Fibroblast of mammary gland (primary cell): Measurements from ENCODE around the gene SCN8A.

Experiments
- DNase-seq: peaks from one replicate; pipeline ENCODE4 v3.0.0-alpha.2; 2010; ENCODE audit warnings: low read depth
- H3K4me3 ChIP-seq: 2 replicates; pipeline ENCODE4 v1.5.1; 2011; ENCODE audit warnings: low read depth, mild to moderate bottlenecking, low read length, moderate library complexity; ENCODE audit not compliant: control insufficient read depth
- TF ChIP-seq, protein P1 (sequence below): conservative IDR thresholded peaks from 2 replicates; pipeline ENCODE4 v1.5.1; 2011; ENCODE audit warnings: low read depth, low read length, inconsistent platforms; ENCODE audit not compliant: control insufficient read depth, insufficient read depth

The SCN8A gene

DNA sequence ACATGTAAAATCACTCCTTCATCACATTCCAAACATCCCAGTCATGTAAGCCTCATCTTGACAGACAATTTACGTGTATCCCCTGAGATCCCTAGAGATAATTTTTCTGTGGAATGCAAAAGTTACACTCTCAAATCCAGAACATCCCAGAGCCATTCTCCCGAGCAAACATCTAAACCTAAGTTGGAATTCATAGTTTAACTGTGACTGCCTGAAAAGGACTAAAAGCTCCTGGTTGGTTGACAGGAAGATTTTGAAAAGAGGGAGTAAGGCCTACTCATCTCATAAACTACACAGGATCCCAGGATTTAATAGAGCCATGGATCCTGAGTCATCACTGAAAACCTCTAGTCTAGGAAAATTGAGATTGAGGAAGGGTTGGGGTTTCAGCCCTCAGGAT lies 123.6 kb downstream of the SCN8A start:
- TF ChIP-seq, protein P1, sequence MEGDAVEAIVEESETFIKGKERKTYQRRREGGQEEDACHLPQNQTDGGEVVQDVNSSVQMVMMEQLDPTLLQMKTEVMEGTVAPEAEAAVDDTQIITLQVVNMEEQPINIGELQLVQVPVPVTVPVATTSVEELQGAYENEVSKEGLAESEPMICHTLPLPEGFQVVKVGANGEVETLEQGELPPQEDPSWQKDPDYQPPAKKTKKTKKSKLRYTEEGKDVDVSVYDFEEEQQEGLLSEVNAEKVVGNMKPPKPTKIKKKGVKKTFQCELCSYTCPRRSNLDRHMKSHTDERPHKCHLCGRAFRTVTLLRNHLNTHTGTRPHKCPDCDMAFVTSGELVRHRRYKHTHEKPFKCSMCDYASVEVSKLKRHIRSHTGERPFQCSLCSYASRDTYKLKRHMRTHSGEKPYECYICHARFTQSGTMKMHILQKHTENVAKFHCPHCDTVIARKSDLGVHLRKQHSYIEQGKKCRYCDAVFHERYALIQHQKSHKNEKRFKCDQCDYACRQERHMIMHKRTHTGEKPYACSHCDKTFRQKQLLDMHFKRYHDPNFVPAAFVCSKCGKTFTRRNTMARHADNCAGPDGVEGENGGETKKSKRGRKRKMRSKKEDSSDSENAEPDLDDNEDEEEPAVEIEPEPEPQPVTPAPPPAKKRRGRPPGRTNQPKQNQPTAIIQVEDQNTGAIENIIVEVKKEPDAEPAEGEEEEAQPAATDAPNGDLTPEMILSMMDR, result no peak
- peak; percentile 41 for DNase-seq
- H3K4me3 ChIP-seq, result no peak overlapping the region

DNA sequence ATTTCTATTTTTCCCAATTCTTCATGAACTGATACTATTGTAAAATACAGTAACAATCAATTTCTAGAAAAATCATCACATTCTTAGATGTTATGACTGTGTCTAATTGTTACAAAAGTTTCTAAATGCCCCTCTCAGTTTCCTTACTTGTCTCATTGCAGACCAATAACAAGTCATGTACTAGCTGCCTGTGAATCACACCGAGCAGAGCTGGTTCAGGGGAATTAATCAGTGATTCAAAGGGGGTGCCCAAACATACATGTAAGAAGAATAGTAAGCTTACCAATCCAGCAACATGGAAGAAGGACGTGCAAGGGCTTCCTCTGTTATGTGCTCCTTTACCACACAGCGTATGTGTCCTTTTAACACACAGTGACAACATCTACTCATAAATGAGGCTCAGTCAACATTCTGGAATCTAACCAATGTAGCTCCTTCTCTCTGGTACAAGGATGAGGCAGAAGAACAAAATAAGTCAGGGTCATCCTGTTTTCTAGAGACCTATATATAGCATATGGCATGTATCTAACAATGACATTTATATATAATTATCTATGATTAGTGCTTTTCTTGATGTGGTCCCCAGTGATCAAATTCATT lies 126.4 kb downstream of the SCN8A start:
- TF ChIP-seq, protein P1, result no peak
- no peak overlapping the region for H3K4me3 ChIP-seq
- DNase-seq, result no peak

DNA sequence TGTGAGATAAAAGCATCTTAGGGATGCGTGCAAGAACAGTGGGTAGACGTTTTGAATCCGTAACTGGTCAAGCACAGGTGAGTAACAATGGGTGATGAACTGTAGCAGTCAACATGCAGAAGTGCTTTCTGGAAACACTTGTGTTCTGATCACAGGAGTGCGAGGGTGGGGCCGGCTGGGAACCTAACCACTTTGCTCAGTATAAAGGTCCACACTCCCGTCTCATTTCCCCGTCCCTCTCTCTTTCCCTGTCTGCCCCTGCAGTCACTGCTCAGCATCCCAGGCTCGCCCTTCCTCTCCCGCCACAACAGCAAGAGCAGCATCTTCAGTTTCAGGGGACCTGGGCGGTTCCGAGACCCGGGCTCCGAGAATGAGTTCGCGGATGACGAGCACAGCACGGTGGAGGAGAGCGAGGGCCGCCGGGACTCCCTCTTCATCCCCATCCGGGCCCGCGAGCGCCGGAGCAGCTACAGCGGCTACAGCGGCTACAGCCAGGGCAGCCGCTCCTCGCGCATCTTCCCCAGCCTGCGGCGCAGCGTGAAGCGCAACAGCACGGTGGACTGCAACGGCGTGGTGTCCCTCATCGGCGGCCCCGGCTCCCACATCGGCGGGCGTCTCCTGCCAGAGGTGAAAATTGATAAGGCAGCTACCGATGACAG lies 130.4 kb downstream of the SCN8A start:
- peak; percentile 29 for DNase-seq
- TF ChIP-seq, protein P1, result no peak
- H3K4me3 ChIP-seq, result peak overlapping the region; percentile 35

DNA sequence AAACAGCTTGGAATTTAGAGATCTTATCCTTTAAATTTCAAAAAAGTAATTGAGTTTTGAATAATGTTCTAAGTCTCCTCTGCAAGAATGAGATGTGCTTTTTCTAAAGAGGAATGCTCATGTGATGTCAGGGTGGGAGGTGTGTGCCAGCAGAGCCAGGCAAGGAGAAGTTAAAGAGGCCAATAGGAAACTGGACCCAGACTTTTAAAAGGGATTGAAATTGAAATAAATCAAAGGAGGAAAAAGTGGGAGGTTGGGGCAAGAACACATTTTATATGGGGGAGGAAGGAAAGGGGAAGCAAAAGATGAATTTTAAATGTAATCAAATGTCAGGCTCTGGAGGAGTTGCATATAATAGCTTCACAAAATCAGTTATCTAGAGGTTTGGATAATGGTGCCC lies 131.4 kb downstream of the SCN8A start:
- no peak for DNase-seq
- TF ChIP-seq, protein P1, result no peak
- H3K4me3 ChIP-seq, result no peak overlapping the region

DNA sequence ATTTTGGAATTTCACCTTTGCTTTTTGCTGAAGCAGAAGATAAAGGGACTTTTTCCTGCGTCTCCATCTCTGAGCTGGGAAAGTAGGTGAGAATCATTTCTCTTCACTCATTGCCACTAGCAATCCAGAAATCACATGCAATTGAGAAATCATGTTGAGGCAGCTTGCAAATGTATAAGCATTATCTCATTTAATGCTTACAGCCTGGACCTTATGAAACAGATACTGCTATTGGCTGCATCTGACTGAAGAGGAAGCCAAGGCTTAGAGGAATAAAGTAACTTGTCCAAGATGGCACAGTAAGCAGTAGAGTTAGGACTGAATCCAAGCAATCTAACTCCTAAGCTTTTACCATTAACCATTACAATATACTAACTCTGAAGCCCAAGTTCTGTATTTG lies 135.1 kb downstream of the SCN8A start:
- no peak overlapping the region for H3K4me3 ChIP-seq
- no peak for DNase-seq
- TF ChIP-seq, protein P1, result no peak

DNA sequence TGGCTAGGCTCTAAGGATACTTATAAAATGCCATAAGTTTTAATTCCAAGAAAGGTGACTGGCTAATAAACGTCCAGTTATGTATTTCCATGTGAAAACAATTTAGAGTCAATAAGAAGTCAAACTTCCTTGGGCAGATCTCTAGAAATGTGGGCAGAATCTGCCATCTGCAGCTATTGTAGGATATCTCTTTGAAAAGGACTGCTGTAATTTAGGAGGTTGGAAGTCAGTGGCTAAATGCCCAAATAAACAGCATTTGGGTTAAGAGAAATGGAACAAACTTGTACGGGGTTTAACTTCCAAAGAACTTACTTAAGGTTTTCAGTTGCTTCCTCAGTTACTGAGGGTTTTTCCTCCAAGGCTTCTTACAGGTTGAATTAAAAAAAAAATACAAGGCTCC lies 135.9 kb downstream of the SCN8A start:
- TF ChIP-seq, protein P1, result no peak
- DNase-seq, result no peak
- no peak overlapping the region for H3K4me3 ChIP-seq

DNA sequence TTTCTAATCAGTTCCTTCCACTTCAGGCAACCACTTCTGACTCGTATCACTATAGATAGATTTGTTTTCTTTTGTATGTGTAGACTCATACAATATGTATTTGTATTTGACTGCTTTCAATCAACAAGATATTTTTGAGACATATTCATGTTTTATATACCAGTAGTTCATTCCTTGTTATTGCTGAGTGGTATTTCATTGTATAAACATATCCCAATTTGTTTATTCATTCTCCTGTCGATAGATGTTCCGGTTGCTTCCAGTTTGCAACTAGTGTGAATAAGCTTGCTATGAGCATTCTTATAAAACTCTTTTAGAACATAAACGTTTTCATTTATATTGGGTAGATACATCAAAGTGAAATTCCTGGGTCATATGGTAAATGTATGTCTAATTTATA lies 138.3 kb downstream of the SCN8A start:
- no peak for DNase-seq
- TF ChIP-seq, protein P1, result no peak
- no peak overlapping the region for H3K4me3 ChIP-seq
